ENCODE measurements around the gene KCP.

The KCP gene

GRCh38 chr7:128862571-128863432 is 47.7 kb downstream of the KCP start, which contains the start of gene ATP6V1F:
Gene ATP6V1F, plus strand, starts transcription at chr7:128862856. Its CDS starts 49 bp downstream, at chr7:128862905.
- peak within 1 kb of the TSS; percentile 57 for H3K27ac ChIP-seq

GRCh38 chr7:128861957-128862570 is 48.4 kb downstream of the KCP start:
- peak overlapping the region; percentile 57 for H3K27ac ChIP-seq
- TF ChIP-seq CTCF (IDR thresholded peaks at IDR 0.05) (no peak), ZFX (IDR thresholded peaks at IDR 0.05; ENCODE audit: borderline replicate concordance) (no peak)

More at GRCh38 chr7:128862571-128863432, 47.7 kb downstream of the KCP start, which contains the start of gene ATP6V1F:
- TF ChIP-seq CTCF (IDR thresholded peaks at IDR 0.05) (no peak), ZFX (IDR thresholded peaks at IDR 0.05; ENCODE audit: borderline replicate concordance) (no peak)

GRCh38 chr7:128860158-128861073 is 50.1 kb downstream of the KCP start:
- no peak for TF ChIP-seq CTCF (IDR thresholded peaks at IDR 0.05)
- TF ChIP-seq ZFX (IDR thresholded peaks at IDR 0.05; ENCODE audit: borderline replicate concordance): no peak
- H3K27ac ChIP-seq: no peak overlapping the region

GRCh38 chr7:128859232-128860157 is 51.0 kb downstream of the KCP start:
- no peak for TF ChIP-seq ZFX (IDR thresholded peaks at IDR 0.05; ENCODE audit: borderline replicate concordance)
- no peak overlapping the region for H3K27ac ChIP-seq

- no peak overlapping the region for H3K27ac ChIP-seq
- TF ChIP-seq CTCF (IDR thresholded peaks at IDR 0.05) (no peak), ZFX (IDR thresholded peaks at IDR 0.05; ENCODE audit: borderline replicate concordance) (no peak)
Observed at GRCh38 chr7:128858380-128859231, 51.9 kb downstream of the KCP start.

GRCh38 chr7:128856001-128856718 is 54.3 kb downstream of the KCP start:
- H3K27ac ChIP-seq: no peak overlapping the region
- TF ChIP-seq ZFX (IDR thresholded peaks at IDR 0.05; ENCODE audit: borderline replicate concordance): no peak
- TF ChIP-seq CTCF (IDR thresholded peaks at IDR 0.05): no peak

All from 22Rv1 (cell line).